Loucy (cell line): ENCODE data around the gene TCOF1.

ENCODE experiments used
- EZH2phosphoT487 ChIP-seq: fragments of 200-600 bp; IDR thresholded peaks from 2 replicates; pipeline ENCODE4 v1.6.1; 2018; ENCODE audit warnings: antibody characterized with exemption, mild to moderate bottlenecking, moderate library complexity, borderline replicate concordance
- TF ChIP-seq, protein P1 (sequence below): fragments of 200-600 bp; sonication (generic); conservative IDR thresholded peaks from 2 replicates; pipeline ENCODE4 v1.5.1; 2014; ENCODE audit warnings: mild to moderate bottlenecking, antibody characterized with exemption, low read length

DNA sequence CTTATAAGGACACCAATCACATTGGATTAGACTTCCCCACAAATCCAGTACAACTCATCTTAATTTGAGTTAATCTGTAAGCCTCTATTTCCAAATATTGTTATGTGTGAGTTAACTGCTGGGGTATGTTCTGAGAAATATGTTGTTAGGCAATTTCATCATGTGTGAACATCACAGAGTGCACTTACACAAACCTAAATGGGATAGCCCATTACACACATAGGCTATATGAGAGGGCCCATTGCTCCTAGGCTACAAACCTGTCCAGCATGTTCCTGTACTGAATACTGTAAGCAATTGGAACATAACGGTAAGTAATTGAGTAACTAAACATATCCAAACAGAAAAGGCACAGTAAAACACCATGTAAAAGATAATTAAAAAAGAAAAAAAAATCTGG, 35.7 kb upstream of the TCOF1 start:
- TF ChIP-seq, protein P1, sequence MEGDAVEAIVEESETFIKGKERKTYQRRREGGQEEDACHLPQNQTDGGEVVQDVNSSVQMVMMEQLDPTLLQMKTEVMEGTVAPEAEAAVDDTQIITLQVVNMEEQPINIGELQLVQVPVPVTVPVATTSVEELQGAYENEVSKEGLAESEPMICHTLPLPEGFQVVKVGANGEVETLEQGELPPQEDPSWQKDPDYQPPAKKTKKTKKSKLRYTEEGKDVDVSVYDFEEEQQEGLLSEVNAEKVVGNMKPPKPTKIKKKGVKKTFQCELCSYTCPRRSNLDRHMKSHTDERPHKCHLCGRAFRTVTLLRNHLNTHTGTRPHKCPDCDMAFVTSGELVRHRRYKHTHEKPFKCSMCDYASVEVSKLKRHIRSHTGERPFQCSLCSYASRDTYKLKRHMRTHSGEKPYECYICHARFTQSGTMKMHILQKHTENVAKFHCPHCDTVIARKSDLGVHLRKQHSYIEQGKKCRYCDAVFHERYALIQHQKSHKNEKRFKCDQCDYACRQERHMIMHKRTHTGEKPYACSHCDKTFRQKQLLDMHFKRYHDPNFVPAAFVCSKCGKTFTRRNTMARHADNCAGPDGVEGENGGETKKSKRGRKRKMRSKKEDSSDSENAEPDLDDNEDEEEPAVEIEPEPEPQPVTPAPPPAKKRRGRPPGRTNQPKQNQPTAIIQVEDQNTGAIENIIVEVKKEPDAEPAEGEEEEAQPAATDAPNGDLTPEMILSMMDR = no peak
- no peak for TF ChIP-seq EZH2phosphoT487
